ENCODE results near the gene GP1BA. TPM values are rescaled to one million over a fixed set of nuclear protein-coding genes. Genes with fewer than 3 reads are reported as not detected.

Gene GP1BA
- total RNA-seq, 1 donor from 2014 or later = 0.47 TPM

GRCh38 chr17:4960279-4960922 lies 28.3 kb downstream of the GP1BA start:
- Mint-ChIP-seq H3K36me3 (ENCODE audit: unreplicated experiment) (no peaks in the 10 kb centered on the region), H3K9me3 (ENCODE audit: unreplicated experiment) (no peaks in the 10 kb centered on the region), H3K27me3 (ENCODE audit: unreplicated experiment) (peaks cover 3% of the 10 kb centered on the region), H3K4me3 (ENCODE audit: unreplicated experiment) (no peak overlapping the region), H3K4me1 (ENCODE audit: low read depth, unreplicated experiment) (peaks cover 6% of the 10 kb centered on the region), H3K27ac (ENCODE audit: unreplicated experiment) (no peak overlapping the region)
- no peak for DNase-seq
- TF ChIP-seq CTCF (IDR thresholded peaks at IDR 0.05; ENCODE audit: partially characterized antibody, unreplicated experiment) = no peak

GRCh38 chr17:4965311-4965986 lies 33.4 kb downstream of the GP1BA start:
- H3K27ac Mint-ChIP-seq (ENCODE audit: unreplicated experiment) = no peak overlapping the region
- peak overlapping the region; percentile 72 for H3K4me3 Mint-ChIP-seq (ENCODE audit: unreplicated experiment)
- DNase-seq = no peak
- peaks cover 3% of the 10 kb centered on the region for H3K9me3 Mint-ChIP-seq (ENCODE audit: unreplicated experiment)
- no peak for TF ChIP-seq CTCF (IDR thresholded peaks at IDR 0.05; ENCODE audit: partially characterized antibody, unreplicated experiment)
- peaks cover 20% of the 10 kb centered on the region for H3K4me1 Mint-ChIP-seq (ENCODE audit: low read depth, unreplicated experiment)
- no peaks in the 10 kb centered on the region for H3K36me3 Mint-ChIP-seq (ENCODE audit: unreplicated experiment)
- peaks cover 16% of the 10 kb centered on the region for H3K27me3 Mint-ChIP-seq (ENCODE audit: unreplicated experiment)

DNA sequence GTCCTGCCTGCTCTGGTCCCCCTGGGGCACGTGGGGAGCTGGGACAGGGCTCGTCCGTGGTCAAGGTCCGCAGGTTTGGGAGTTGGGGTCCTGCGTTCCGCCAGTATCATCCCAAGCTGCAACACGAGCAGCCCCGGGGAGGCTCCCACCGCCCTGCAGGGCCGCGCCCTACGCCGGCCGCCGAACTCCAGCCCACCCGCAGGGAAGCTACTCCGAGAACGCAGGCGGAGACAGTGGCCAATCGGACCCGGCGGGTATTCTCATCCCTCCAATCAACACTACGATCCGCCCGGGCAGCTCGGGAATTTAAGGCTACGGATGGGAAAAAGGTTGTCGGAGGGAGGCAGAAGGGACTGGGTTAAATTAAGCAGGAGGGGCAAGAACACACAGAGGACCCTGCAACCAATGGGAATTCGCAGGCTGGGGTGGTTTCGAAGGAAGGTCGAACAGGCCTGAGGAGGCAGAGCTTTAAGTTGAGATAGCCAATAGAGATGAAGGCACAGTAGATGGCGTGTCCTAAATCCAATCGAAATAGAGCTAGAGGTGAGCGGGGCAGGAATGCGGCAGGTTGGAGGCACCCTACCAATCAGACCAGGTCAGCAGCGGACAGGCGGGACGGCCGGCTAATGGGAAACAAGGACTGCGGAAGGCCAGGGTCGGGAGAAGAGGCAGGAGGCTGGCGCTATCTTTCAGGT lies 34.9 kb downstream of the GP1BA start:
- no peak for TF ChIP-seq CTCF (IDR thresholded peaks at IDR 0.05; ENCODE audit: partially characterized antibody, unreplicated experiment)
- Mint-ChIP-seq H3K27ac (ENCODE audit: unreplicated experiment) (no peak overlapping the region), H3K27me3 (ENCODE audit: unreplicated experiment) (peaks cover 21% of the 10 kb centered on the region), H3K9me3 (ENCODE audit: unreplicated experiment) (peaks cover 5% of the 10 kb centered on the region), H3K4me3 (ENCODE audit: unreplicated experiment) (no peak overlapping the region), H3K4me1 (ENCODE audit: low read depth, unreplicated experiment) (peaks cover 20% of the 10 kb centered on the region), H3K36me3 (ENCODE audit: unreplicated experiment) (no peaks in the 10 kb centered on the region)
- peak; percentile 94 for DNase-seq

DNA sequence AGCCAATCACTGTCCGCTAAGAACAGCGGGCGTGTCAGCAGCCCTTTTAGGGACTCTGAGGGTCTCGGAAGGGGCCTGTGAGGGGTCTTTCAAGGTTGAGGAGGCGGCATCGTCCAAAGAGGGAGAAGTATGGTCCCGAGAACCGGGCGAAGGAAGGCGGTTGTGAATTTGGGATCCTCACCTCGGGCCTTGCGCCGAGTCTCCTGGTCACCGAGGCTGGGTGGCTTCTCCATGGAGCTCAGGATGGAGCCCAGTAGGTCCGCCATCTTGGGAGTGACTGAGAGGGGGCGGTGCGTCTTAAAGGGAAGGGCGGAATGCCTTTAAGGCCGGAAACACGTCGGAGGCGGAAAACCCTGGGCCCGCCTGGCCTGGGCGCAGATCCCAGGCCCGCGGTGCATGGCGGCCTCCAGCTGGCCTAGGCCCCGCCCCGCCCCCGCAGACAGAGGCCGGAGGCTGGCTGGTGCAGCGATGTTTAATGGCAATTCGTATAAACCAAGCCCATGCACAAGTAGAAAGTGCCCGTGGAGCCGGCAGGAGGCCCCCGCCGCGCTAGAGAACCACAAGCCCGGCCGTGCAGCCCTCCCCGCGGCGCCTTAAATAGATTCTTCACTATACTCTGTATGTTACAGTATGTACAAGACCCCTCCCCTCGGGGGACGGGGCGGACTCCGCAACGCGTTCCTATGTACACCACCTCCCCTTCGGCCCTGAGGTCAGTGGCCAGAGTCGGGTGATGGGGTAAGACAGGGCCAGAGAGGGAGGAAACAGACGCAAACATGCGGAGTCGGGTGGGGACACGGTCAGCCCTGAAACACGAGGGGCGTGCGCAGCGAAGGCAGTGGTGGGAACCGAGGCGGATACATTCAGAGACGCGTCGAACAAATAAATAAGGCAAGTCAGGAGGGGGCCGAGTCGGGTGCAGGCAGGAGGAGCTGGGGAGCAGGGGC lies 35.7 kb downstream of the GP1BA start, which contains the start of gene SPAG7:
Gene SPAG7, minus strand, starts transcription at position 279 of the 947 bp plus-strand sequence. Its CDS starts 13 bp downstream, at position 266.
- no peak for TF ChIP-seq CTCF (IDR thresholded peaks at IDR 0.05; ENCODE audit: partially characterized antibody, unreplicated experiment)
- Mint-ChIP-seq H3K27me3 (ENCODE audit: unreplicated experiment) (peaks cover 21% of the 10 kb centered on the region), H3K27ac (ENCODE audit: unreplicated experiment) (no peak within 1 kb of the TSS), H3K36me3 (ENCODE audit: unreplicated experiment) (no peaks in the 10 kb centered on the region), H3K9me3 (ENCODE audit: unreplicated experiment) (peaks cover 5% of the 10 kb centered on the region), H3K4me3 (ENCODE audit: unreplicated experiment) (no peak within 1 kb of the TSS), H3K4me1 (ENCODE audit: low read depth, unreplicated experiment) (peaks cover 20% of the 10 kb centered on the region)
- peak; percentile 94 for DNase-seq
